Ovary (tissue), 3 donors: ENCODE measurements around the gene NFASC.

Experiments used
- POLR2A ChIP-seq: fragments of 450-650 bp; IDR thresholded peaks from one replicate; pipeline ENCODE4 v1.6.1; 2017; ENCODE audit warnings: antibody characterized with exemption, mild to moderate bottlenecking, moderate library complexity
- TF ChIP-seq, protein P1 (sequence below), 3 donors: fragments of 450-650 bp in 2 of 3; fragments of 200-600 bp in 1 of 3; IDR thresholded peaks; one replicate each; pipeline versions ENCODE4 v1.5.1 to v1.8.0; 2016 to 2022; ENCODE audit warnings: antibody characterized with exemption in 3 of 3, mild to moderate bottlenecking in 1 of 3
- donor health status: DM: no; HTN: no; CAD: no.

DNA sequence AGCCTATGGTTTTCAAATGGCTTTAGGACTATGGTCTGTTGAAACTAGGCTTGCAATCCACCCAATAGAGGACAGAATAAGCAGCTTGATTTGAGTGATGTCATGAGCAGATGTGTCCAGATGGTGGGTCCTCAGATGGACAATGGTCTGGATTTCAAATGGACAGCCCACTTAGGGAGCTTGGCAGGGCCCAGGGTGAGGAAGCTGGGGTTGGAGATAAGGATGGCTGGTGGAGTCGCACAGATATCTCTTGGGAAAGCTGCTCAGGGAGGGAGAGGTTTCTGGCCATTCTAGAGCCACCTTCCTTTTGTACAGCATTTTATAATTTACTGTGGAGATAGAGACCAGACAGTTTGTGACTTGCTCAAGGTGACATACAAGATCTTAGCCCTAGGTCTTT is 55.0 kb downstream of the NFASC start:
- TF ChIP-seq, protein P1, sequence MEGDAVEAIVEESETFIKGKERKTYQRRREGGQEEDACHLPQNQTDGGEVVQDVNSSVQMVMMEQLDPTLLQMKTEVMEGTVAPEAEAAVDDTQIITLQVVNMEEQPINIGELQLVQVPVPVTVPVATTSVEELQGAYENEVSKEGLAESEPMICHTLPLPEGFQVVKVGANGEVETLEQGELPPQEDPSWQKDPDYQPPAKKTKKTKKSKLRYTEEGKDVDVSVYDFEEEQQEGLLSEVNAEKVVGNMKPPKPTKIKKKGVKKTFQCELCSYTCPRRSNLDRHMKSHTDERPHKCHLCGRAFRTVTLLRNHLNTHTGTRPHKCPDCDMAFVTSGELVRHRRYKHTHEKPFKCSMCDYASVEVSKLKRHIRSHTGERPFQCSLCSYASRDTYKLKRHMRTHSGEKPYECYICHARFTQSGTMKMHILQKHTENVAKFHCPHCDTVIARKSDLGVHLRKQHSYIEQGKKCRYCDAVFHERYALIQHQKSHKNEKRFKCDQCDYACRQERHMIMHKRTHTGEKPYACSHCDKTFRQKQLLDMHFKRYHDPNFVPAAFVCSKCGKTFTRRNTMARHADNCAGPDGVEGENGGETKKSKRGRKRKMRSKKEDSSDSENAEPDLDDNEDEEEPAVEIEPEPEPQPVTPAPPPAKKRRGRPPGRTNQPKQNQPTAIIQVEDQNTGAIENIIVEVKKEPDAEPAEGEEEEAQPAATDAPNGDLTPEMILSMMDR (IDR thresholded peaks at IDR 0.05) = no peak
- no peak for TF ChIP-seq POLR2A
